Transverse colon (tissue), 3 donors: ENCODE results near the gene FLT4.

Source experiments
- EP300 ChIP-seq: sonication (generic); formaldehyde crosslinking; IDR thresholded peaks from one replicate; pipeline ENCODE4 v1.6.1; 2017; ENCODE audit warnings: antibody characterized with exemption, low read depth
- POLR2A ChIP-seq: fragments of 450-650 bp; IDR thresholded peaks from one replicate; pipeline ENCODE4 v1.6.1; 2016; ENCODE audit warnings: antibody characterized with exemption, mild to moderate bottlenecking, moderate library complexity
- TF ChIP-seq, protein P1 (sequence below), 5 experiments: fragments of 200-600 bp in 3 of 5; fragments of 450-650 bp in 2 of 5; sonication (generic) in 3 of 5; IDR thresholded peaks; 1 replicate in 2 of 5; 2 replicates in 3 of 5; pipeline ENCODE4 v1.5.1; 2016 to 2017; ENCODE audit warnings: antibody characterized with exemption in 5 of 5, inconsistent platforms in 3 of 5, mild to moderate bottlenecking in 2 of 5, moderate library complexity in 1 of 5

DNA sequence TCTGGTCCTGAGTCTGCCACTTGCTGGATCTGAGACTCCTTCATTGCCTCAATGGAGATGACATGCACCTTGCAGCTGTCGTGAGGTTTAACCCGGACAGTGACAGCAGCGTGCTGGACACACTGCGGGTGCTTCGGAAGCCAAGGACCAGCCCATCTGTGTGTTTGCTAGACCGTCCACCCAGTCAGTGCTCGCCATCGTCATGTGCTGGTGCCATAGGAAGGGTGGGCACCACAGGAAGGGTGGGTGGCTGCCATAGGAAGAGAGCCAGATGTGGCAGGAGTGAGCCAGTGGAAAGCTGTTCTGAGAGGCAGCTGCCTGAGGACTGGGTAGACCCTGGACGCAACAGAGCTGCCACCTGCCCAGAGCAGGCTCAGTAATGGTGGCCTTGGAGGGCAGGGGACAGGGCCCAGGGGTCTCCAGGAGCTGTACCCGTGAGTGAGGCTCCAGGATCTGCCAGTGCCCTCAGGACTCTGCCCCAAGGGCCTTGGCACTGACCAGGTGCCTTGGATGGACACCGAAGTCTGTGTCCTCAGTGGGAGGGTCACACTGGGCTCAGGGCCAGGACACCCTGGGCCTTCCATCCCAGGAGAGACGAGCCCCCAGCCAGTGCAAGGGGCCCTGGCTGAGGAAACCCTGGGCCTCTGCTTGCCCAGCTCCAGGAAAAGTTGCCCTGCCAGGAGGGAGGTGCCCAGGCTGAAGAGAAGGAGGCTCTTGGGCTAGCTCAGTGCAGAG lies 21.8 kb downstream of the FLT4 start:
- TF ChIP-seq, protein P1, sequence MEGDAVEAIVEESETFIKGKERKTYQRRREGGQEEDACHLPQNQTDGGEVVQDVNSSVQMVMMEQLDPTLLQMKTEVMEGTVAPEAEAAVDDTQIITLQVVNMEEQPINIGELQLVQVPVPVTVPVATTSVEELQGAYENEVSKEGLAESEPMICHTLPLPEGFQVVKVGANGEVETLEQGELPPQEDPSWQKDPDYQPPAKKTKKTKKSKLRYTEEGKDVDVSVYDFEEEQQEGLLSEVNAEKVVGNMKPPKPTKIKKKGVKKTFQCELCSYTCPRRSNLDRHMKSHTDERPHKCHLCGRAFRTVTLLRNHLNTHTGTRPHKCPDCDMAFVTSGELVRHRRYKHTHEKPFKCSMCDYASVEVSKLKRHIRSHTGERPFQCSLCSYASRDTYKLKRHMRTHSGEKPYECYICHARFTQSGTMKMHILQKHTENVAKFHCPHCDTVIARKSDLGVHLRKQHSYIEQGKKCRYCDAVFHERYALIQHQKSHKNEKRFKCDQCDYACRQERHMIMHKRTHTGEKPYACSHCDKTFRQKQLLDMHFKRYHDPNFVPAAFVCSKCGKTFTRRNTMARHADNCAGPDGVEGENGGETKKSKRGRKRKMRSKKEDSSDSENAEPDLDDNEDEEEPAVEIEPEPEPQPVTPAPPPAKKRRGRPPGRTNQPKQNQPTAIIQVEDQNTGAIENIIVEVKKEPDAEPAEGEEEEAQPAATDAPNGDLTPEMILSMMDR (IDR thresholded peaks at IDR 0.05): no peak
- TF ChIP-seq POLR2A: no peak
- TF ChIP-seq EP300: no peak
